ENCODE results near the gene RARRES2. TPM values are rescaled to one million over a fixed set of nuclear protein-coding genes. Genes with fewer than 3 reads are reported as not detected.

Gene RARRES2
- polyA plus RNA-seq, 2 of the 4 experiments (the other 2 are of a cell fraction), result not detected

GRCh38 chr7:150371131-150371995, 29.9 kb upstream of the RARRES2 start:
- 97% methylated on average over 29 of the region's 48 CpGs for WGBS (ENCODE audit: missing lambda C conversion rate)
- H3K4me2 ChIP-seq, result no peak overlapping the region; the same call in 2 of the 3 replicates
- DNase-seq (ENCODE audit: low read depth in 1 of 2, low spot score in 1 of 2) (no peak), ATAC-seq (no peak), FAIRE-seq (no peak)
- no peak overlapping the region for H3K4me3 ChIP-seq
- POLR2A ChIA-PET, result no interaction called here
- no peaks in the 10 kb centered on the region for H3K9me3 ChIP-seq
- peaks cover 25% of the 10 kb centered on the region for H3K4me1 ChIP-seq
- TF ChIP-seq ELK1 (IDR thresholded peaks at IDR 0.05; ENCODE audit: low read depth, low read length) (no peak), FOSB (CRISPR knock-in tag; IDR thresholded peaks at IDR 0.05) (no peak), CBX8 (IDR thresholded peaks at IDR 0.05) (no peak), E2F6 (IDR thresholded peaks at IDR 0.05; ENCODE audit: borderline replicate concordance, low read depth) (no peak)
- H3K27ac ChIP-seq, result peak overlapping the region in 1 of 2 experiments; percentile 96; a peak in 2 of 6 replicates
- CTCF ChIA-PET, result interaction anchor here (1.0 to 6.7 kb wide), 2 partner anchors 15 to 39 kb away, joined by 4 to 44 read pairs; no protein-coding TSS in a partner anchor

- peak overlapping the region; percentile 96 to 100; a peak in 4 of 6 replicates for H3K27ac ChIP-seq
- no peak for ATAC-seq
- WGBS (ENCODE audit: missing lambda C conversion rate), result 87% methylated on average over 3 of the region's 3 CpGs
- peak overlapping the region; percentile 100 for H3K4me2 ChIP-seq
- DNase-seq (ENCODE audit: low read depth in 1 of 2, low spot score in 1 of 2), result no peak
- FAIRE-seq, result no peak
- POLR2A ChIA-PET, result interaction anchor here (3.1 kb wide), 2 partner anchors 7 to 34 kb away, joined by 20 to 44 read pairs; a partner anchor contains a TSS
- peak overlapping the region; percentile 96; the same call in 1 of the 3 replicates for H3K4me3 ChIP-seq
- peaks cover 19% of the 10 kb centered on the region; the same call in 2 of the 3 replicates for H3K4me1 ChIP-seq
- H3K9me3 ChIP-seq, result no peaks in the 10 kb centered on the region
- CTCF ChIA-PET, result interaction anchor here (1.0 to 6.7 kb wide), 4 partner anchors 8 to 40 kb away, joined by 3 to 44 read pairs (median 6); no protein-coding TSS in a partner anchor
- TF ChIP-seq ZC3H11A (IDR thresholded peaks at IDR 0.05), result no peak
- no peak for TF ChIP-seq CHD4 (IDR thresholded peaks at IDR 0.05; ENCODE audit: borderline replicate concordance)
- no peak for TF ChIP-seq ELK1 (IDR thresholded peaks at IDR 0.05; ENCODE audit: low read depth, low read length)
- TF ChIP-seq GATA3 (IDR thresholded peaks at IDR 0.05; ENCODE audit: borderline replicate concordance), result no peak
- no peak for TF ChIP-seq REST (IDR thresholded peaks at IDR 0.05)
- TF ChIP-seq JUNB (IDR thresholded peaks at IDR 0.05), result no peak
- TF ChIP-seq EHF (CRISPR knock-in tag; IDR thresholded peaks at IDR 0.05), result no peak
- TF ChIP-seq RFX5 (IDR thresholded peaks at IDR 0.05), result no peak
- TF ChIP-seq SMC3 (IDR thresholded peaks at IDR 0.05), result no peak
- no peak for TF ChIP-seq HDAC2 (IDR thresholded peaks at IDR 0.05)
- no peak for TF ChIP-seq ZNF302 (CRISPR knock-in tag; IDR thresholded peaks at IDR 0.05)
- TF ChIP-seq RNF2 (IDR thresholded peaks at IDR 0.05; ENCODE audit: borderline replicate concordance, low read depth), result no peak
- no peak for TF ChIP-seq E2F6 (IDR thresholded peaks at IDR 0.05; ENCODE audit: borderline replicate concordance, low read depth)
- no peak for TF ChIP-seq MAX (IDR thresholded peaks at IDR 0.05)
- TF ChIP-seq ZSCAN20 (CRISPR knock-in tag; IDR thresholded peaks at IDR 0.05), result no peak
- no peak for TF ChIP-seq HMGXB4 (CRISPR knock-in tag; IDR thresholded peaks at IDR 0.05; ENCODE audit: borderline replicate concordance)
- TF ChIP-seq BHLHE40 (IDR thresholded peaks at IDR 0.05; ENCODE audit: low read depth, low read length), result no peak
- TF ChIP-seq RCOR1 (IDR thresholded peaks at IDR 0.05; ENCODE audit: low read depth, low read length), result no peak
Measured at GRCh38 chr7:150370612-150371071, 29.2 kb upstream of the RARRES2 start.

Data from A549 (cell line).